ENCODE measurements around the gene ABCC5. TPM values are rescaled to one million over a fixed set of nuclear protein-coding genes. Genes with fewer than 3 reads are reported as not detected.

Gene ABCC5
- total and polyA plus RNA-seq, 2 of the 8 experiments (the other 6 are each of a cell fraction or from before 2014, with no cell fraction given): 25.3 to 40.8 TPM

- Histone ChIP-seq H4K20me1 (replicated peaks in 1 of 2; ENCODE audit: control insufficient read depth in 1 of 2, insufficient read depth in 2 of 2, low read length in 2 of 2) (peaks cover 0 to 3% of the 10 kb centered on the region in 2 experiments), H3K36me3 (ENCODE audit: control insufficient read depth in 2 of 4, insufficient read depth in 4 of 4, low read length in 3 of 4) (no peaks in the 10 kb centered on the region), H3K14ac (ENCODE audit: insufficient read length) (no peak overlapping the region), H3K4me1 (replicated peaks in 1 of 4; ENCODE audit: control insufficient read depth in 3 of 4, insufficient read depth in 4 of 4, low read length in 3 of 4) (peaks cover 0 to 2% (median under 1%) of the 10 kb centered on the region in 4 experiments; a peak in 3 of 7 replicates), H4K8ac (ENCODE audit: extremely low read depth, insufficient read depth, low read length) (no peak overlapping the region), H3K9me3 (ENCODE audit: insufficient read depth in 2 of 2, low read depth in 1 of 2, low read length in 1 of 2) (no peaks in the 10 kb centered on the region), H2BK120ac (replicated peaks; ENCODE audit: low read depth, low read length) (no peak overlapping the region), H3K56ac (replicated peaks; ENCODE audit: insufficient read length, low read depth, low read length) (no peak overlapping the region), H3K27ac (ENCODE audit: low read depth, low read length) (no peak overlapping the region), H2AFZ (ENCODE audit: low read length) (no peak overlapping the region), H2AK5ac (ENCODE audit: low read depth, low read length) (no peak overlapping the region), H3K18ac (ENCODE audit: extremely low read depth, low read length) (no peak overlapping the region), H3K4me3 (ENCODE audit: extremely low read depth in 1 of 4, insufficient read depth in 2 of 4, low read depth in 3 of 4, low read length in 4 of 4) (peak overlapping the region; percentile 74 to 92 (median 88)), H4K5ac (ENCODE audit: insufficient read length, low read depth, low read length) (no peak overlapping the region), H2BK15ac (ENCODE audit: low read length) (no peak overlapping the region), H2BK12ac (ENCODE audit: low read depth, low read length) (no peak overlapping the region), H4K91ac (replicated peaks; ENCODE audit: insufficient read length, low read length) (no peak overlapping the region), H2BK5ac (ENCODE audit: low read depth, low read length) (no peak overlapping the region), H2BK20ac (ENCODE audit: low read length) (no peak overlapping the region), H3K27me3 (replicated peaks in 1 of 4; ENCODE audit: control insufficient read depth in 3 of 4, extremely low read depth in 1 of 4, insufficient read depth in 3 of 4, low read length in 3 of 4) (peaks cover 0 to 2% (median 0%) of the 10 kb centered on the region in 4 experiments; a peak in 1 of 7 replicates), H3K79me1 (ENCODE audit: low read depth, low read length) (peaks cover 2% of the 10 kb centered on the region; the same call in 1 of the 2 replicates), H3K4me2 (ENCODE audit: insufficient read depth in 1 of 2, low read depth in 2 of 2, low read length in 2 of 2) (peak overlapping the region; percentile 71 to 72), H3K23ac (ENCODE audit: insufficient read length) (no peak overlapping the region), H3K79me2 (ENCODE audit: control insufficient read depth in 1 of 2, insufficient read depth in 2 of 2, low read length in 2 of 2) (peaks cover 12 to 55% of the 10 kb centered on the region in 2 experiments), H3K4ac (replicated peaks; ENCODE audit: insufficient read length, low read depth, low read length) (no peak overlapping the region), H3K23me2 (ENCODE audit: low read depth, low read length) (peaks cover 3% of the 10 kb centered on the region; the same call in 1 of the 2 replicates), H3K9ac (replicated peaks in 1 of 4; ENCODE audit: extremely low read depth in 1 of 4, low read depth in 3 of 4, low read length in 3 of 4) (peak overlapping the region in 3 of 4 experiments; percentile 4 to 83 (median 72); a peak in 3 of 7 replicates)
- 82% methylated on average over 16 of the region's 16 CpGs; no CpG with 5 or more reads in 1 of the 2 experiments for WGBS, 2 experiments (ENCODE audit: extremely low coverage in 1 of 2, insufficient coverage in 1 of 2, insufficient read length in 1 of 2, insufficient replicate concordance in 2 of 2, low coverage in 1 of 2, low lambda C conversion rate in 2 of 2, missing lambda C conversion rate in 1 of 2)
- FAIRE-seq (no peak), DNase-seq (ENCODE audit: low read depth in 1 of 2, low spot score in 2 of 2) (no peak)
- CTCF ChIA-PET (ENCODE audit: partially characterized antibody): interaction anchor here (1.0 to 1.7 kb wide), 7 partner anchors 8 to 406 kb away, joined by 3 to 11 read pairs (median 4); partner anchors contain the start of gene MAP6D1
- POLR2A ChIA-PET (ENCODE audit: partially characterized antibody): interaction anchor here (1.0 to 2.0 kb wide), 6 partner anchors 8 to 298 kb away, joined by 3 to 10 read pairs (median 4); no protein-coding TSS in a partner anchor
- TF ChIP-seq SRF (IDR thresholded peaks at IDR 0.05; ENCODE audit: low read depth, low read length) (no peak), SIRT6 (IDR thresholded peaks at IDR 0.05; ENCODE audit: low read length) (no peak), ATF2 (IDR thresholded peaks at IDR 0.05; ENCODE audit: low read length) (no peak), SIX5 (IDR thresholded peaks at IDR 0.05; ENCODE audit: low read depth, low read length) (no peak), POLR2AphosphoS5 (IDR thresholded peaks at IDR 0.05; ENCODE audit: low read depth, low read length) (no peak), ATF3 (IDR thresholded peaks at IDR 0.05; ENCODE audit: insufficient read depth, low read depth, low read length) (no peak), HDAC6 (IDR thresholded peaks at IDR 0.05; ENCODE audit: low read depth, low read length) (no peak), ASH2L (IDR thresholded peaks at IDR 0.05; ENCODE audit: low read length) (no peak), TAF7 (optimal IDR thresholded peaks at IDR 0.05; ENCODE audit: borderline replicate concordance, low read depth, low read length) (no peak)
Measured at GRCh38 chr3:183883291-183884096, 134.2 kb downstream of the ABCC5 start.

Data from H1 (cell line).